ENCODE measurements around the gene DHX57.

DHX57 gene

DNA sequence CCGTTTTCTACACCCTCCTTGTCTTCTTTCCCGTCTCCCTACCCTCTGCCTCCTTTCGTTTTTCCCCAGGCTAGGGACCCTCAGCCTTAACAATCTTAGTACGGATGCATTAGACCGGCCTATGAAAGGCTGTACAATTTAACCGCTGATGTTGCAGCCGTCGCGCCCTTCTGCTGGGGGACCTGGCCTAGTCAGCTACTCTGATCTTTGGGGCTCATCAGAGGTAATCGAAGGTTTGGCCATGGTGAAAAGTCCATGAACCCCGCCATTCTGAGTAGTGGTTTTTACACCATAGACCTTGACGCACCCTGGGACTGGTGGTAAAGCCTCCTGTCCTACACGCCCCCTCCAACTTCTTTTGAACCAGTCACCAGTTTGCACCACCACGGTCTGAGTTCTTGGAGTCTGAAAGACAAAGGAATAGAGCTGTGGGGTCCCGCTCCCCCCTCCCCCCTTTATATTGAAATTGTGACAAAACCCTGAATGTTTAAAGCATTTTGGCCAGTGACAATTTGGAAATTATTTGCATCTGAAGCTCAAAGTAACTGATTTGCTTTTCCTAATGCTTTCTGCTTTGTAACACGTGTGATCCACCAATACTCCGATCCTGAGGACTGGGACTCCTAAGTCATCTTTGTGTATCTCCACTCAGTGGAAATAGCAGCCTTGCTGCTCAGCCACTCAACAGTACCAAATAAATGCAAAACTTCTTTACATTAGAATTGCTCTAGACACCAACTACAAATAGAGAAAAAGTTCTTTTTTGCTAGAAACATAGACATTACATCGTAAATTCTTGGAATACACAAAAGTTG, 123.9 kb downstream of the DHX57 start:
- in situ Hi-C loops (cut with HindIII; ENCODE audit: low sequenced_read_pairs) = no loop called here

DNA sequence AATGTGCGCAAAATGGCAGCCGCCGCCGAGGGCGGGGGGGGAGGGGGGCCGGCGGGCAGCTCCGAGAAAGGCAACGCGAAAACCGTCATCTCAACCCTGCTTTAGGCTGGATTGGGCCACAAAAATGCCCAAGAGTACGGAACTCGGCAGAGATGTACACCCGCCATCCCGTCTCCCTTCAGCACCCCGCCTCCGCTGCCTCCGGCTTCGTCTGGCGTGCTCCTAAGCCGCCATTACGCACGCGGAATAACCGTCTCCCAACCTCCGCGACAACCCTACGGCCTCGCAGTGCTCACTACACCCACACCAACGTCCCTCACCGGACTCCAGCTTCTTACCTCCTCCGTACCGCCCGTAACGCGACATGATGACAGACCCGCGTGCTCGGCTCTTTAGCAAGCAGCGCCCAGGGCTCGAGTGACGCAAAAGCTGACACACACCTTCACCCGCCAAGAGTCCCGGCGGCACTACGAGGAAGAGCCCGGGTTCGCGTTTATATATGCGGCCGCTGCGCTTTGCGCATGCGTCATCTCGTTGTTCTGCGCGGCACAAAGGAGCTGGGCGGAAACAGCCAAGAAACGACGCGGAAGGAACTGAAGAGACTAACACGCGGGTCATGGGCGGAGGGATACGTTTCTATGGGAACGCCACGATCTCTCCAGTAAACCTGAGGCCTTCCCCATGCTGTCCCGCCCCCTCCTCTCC, 124.7 kb downstream of the DHX57 start, which contains the start of gene SRSF7:
TSS of gene SRSF7 (minus strand) at position 471 of the 705 bp plus-strand sequence. CDS start at position 366, 105 bp downstream.
- in situ Hi-C loops (cut with HindIII; ENCODE audit: low sequenced_read_pairs) = no loop called here

DNA sequence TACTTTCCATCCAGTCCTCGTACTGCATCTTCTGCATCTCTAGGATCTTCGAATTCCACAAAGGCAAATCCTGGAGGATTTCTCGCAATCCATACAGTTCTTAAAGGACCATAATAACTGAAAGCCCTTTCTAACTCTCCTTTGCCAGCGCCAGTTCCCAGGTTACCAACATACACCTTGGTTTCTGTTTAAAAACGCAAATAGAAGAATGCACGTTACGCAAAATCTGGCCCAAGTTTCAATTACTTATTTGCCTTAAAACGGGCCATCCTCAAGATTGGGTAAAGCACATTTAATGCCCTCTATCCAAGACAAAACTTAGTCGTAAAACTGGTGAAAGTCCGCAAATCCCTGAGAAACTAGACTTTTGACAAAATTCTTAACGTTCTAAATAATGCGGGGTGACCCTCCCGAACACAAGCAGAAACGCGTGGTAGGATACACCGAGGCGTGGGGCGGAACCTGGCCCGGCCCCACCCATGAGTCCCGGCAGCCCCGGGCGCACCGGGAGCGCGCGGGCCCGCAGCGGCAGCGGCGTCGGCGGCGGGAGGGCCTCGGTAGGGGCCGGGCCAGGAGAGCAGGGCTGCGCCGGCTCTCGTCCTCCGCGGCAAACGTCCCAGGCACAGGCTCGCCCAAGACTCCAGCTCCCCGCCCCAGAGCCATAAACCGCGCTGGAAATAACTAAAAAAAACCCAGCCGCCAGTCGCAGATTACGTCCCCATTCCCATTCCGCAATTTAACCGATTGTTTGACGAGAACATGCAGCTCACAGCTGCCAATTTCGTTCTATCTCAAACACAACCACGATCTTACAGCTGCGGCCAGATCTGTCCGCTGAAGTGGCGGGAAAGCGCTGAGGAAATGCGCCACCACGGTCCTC, 125.5 kb downstream of the DHX57 start:
- in situ Hi-C loops (cut with HindIII; ENCODE audit: low sequenced_read_pairs) = no loop called here

DNA sequence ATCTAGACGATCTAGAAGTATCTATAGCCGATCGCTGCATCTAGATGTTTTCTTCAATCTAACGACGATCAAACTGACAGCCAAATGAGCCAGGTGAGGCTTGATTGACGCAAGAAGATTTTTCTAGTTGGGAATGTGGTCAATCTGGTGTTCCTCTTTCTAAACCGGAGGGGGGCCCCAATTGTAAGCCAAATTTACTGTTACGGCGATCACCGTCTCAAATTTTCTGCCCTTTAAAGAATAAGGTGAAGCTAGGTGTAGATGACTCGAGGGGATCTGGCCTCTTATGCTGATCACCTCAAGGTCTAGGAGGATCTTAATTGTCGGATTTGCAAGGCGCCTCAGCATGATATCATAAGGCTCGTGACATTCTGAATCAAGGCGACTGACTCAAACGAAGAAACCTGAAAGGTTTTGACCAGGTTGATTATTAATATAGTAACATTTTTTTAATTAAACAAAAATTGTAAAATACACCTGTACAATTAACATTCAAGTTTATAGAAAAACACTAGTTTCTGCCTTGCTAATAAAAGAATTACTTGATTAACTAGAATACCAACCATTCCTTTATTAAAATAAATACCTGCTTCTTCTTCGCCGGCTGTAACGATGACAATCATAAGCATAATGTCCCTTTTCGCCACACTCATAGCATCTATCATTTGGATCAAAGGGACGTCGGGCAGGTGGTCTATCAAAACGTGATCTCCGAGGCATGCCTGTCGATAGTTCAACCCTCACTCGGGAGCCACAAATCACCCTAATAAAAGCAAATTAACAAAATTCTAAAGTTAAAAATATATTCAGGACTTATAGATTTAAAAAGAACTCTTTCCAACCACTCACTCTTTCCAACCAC, 126.6 kb downstream of the DHX57 start:
- in situ Hi-C loops (cut with HindIII; ENCODE audit: low sequenced_read_pairs) = loop anchor here (5.0 to 25.0 kb wide), 3 partner anchors 92 to 462 kb away; no protein-coding TSS in a partner anchor

DNA sequence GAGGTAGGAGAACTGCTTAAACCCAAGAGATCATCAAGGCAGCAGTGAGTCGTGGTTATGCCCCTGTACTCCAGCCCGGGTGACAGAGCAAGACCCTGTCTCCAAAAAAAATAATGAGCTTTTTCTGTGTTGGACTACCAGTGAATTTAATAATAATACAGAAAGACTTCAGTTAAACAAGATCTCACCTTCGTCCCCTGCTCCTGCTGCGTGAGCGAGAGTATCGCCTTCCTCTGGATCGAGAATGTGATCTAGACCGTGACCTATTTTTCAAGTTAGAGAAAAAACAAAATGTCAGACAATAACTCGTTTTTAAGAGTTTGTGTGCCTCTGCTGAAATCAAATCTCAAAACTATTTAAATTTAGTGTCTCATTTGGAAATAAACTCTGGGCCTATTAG, 127.3 kb downstream of the DHX57 start:
- in situ Hi-C loops (cut with HindIII; ENCODE audit: low sequenced_read_pairs) = loop anchor here (5.0 to 25.0 kb wide), 3 partner anchors 91 to 461 kb away; no protein-coding TSS in a partner anchor

DNA sequence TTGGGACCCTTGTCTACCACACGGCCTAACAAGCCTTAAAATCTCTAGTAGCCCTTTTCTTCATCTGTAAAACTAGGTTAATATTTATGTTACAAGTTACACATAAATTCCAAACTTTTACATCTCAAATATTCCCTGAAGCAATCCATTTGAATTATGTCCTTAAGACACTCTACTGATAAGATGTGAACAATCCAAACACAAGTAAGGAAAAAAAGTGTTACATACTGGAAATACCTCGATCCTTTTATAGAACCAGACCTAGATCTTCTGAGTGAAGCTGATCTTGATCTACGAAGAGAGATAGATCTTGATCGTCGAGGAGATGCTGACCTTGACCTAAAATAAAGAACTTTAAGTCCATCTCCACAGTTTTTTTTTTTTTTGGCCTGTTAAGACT, 127.9 kb downstream of the DHX57 start:
- in situ Hi-C loops (cut with HindIII; ENCODE audit: low sequenced_read_pairs) = loop anchor here (5.0 to 25.0 kb wide), 3 partner anchors 91 to 461 kb away; no protein-coding TSS in a partner anchor
